ENCODE measurements around the gene PWP1.
A peak's percentile ranks its signal among the peaks of the same experiment; 100 is the strongest.
"Not testable (repeated sequence)": the region's sequence is repeated elsewhere in the genome, so short reads cannot be mapped to it uniquely, and the experiment has no call there.

PWP1 gene

DNA sequence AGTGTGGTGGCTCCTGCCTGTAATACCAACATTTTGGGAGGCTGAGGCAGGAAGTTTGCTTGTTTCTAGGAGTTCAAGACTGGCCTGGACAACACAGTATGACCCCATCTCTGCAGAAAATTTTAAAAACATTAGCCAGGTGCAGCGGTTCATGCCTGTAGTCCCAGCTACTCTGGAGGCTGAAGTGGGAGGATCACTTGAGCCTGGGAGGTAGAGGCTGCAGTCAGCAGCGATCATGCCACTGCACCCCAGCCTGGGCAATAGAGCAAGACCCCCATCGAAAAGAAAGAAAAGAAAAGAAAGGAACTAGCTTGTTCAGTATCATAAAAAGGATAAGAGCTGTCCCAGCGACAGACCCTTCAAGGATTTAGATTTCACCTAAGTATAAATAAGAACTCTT, 18.1 kb upstream of the PWP1 start:
- DNase-seq (ENCODE audit: low read depth in 1 of 2, low spot score in 1 of 2) = no peak

DNA sequence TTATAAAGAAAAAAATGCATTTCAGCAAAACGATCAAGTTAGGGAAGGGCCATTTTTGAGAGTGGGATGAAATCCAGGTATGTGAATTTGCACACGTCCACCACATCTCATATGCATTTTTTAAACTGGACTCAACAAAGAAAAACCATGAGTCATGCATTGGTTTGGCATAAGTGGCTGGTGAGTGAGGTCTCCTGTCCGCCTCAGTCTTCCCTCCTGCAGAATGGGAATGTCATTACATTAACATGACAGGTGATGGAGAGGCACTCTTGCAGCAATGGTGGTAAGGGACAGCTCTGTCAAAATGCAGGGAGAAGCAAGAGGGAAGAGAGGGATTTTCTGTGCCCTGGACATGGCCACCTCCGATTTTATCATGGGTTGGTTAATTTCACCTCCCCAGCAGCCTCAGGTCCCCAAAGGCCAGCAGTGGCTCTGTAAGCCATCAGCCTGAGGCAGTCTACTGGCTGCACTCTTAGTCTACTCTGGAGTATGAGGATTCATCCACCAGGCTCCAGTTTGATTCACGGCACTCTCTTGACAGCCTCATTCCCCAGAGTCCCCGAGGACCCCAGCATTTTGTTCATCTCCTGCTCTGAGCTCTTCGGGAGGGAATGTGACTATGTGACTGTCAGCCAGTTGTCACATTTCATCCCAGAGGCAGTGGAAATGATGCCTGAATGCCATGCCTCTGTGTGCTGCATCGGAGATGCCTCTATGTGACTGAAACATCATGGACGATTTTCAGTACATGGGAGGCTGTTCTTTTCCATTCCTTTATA, 17.1 kb upstream of the PWP1 start:
- no peak for DNase-seq (ENCODE audit: low read depth in 1 of 2, low spot score in 1 of 2)

DNA sequence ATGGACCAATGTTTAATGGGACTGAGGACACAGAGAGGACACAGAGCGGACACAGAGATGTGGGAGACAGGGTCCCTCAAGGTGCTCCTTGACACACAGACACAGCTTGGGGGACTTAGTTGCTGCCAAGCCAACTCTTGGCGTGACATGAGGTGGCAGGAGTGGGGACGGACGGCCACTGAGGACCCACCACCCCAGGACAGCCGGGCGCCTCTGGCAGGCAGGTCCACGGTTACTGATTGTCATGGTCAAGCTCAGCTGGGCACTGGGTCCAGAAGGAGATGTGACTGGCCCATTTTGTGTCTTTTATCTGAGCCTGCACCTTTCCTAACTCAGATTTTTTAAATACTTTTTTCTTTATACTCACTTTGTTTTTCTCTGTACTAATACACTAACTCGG, 15.7 kb upstream of the PWP1 start:
- DNase-seq (ENCODE audit: low read depth in 1 of 2, low spot score in 1 of 2) = no peak

DNA sequence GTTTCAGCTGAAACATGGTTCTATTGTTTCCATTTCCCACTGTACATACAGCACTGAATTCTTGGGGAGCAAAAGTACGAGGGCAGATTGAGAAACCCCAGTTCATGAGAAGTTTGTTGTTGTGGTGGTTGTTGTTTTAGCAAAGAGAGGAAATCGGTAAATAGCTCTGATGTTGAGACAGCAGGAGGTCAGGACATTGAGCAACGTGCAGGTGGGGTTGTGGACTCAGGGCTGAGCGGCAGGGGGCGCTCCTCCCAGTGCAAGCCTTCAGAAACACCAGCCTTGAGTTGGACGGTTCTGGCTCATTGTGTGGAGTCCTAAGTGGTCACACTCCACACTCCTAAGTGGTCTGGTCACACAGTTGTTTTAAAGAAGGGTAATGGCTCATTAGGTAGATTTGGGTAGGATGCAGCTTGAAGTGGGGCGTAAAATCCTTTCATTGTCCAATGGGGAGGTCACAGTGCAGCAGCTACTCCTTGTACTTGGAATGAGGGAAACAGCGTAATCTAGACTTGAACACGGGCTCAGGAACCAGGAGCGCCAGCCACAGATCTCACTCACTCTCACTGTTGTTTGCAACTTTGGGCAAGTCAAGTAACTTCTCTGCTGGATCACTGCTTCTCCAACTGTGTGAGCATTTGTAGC, 14.5 kb upstream of the PWP1 start:
- DNase-seq (ENCODE audit: low read depth in 1 of 2, low spot score in 1 of 2) = no peak

DNA sequence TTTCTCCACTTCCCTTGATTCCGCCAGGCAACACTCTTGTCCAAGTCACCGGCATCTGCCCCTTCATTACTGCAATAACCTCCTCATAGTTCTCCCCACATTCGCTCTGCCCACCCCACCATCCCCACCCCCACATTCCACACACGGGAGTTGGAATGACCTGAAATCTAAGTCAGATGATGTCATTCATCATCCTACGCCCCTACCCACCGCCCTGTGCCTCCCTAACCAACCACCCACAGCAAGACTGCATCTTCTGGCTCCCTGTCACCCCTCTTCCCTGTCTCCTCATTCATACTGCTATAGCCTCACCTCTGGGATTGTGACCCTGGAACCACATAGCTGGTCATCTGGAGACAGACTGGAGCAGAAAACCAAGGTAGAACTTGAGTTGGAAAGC, 7.9 kb upstream of the PWP1 start:
- DNase-seq (ENCODE audit: low read depth in 1 of 2, low spot score in 1 of 2) = no peak

DNA sequence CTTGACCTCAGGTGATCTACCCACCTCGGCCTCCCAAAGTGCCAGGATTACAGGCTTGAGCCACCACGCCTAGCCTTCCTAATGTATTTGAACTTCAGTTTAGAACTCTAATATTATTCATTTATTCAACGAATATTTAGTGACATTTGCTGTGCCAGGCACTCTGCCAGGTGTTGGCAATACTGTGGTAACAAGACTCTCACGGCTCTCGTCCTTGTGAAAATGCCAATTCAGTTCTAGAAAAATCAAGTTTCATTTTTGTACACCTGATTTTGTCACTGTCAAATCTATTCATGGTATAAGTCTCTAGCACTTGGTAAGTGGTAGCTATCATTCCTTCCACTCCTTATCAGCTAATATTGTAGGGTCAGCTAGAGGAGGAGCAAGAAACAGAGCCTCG, 6.3 kb upstream of the PWP1 start:
- DNase-seq (ENCODE audit: low read depth in 1 of 2, low spot score in 1 of 2) = no peak

DNA sequence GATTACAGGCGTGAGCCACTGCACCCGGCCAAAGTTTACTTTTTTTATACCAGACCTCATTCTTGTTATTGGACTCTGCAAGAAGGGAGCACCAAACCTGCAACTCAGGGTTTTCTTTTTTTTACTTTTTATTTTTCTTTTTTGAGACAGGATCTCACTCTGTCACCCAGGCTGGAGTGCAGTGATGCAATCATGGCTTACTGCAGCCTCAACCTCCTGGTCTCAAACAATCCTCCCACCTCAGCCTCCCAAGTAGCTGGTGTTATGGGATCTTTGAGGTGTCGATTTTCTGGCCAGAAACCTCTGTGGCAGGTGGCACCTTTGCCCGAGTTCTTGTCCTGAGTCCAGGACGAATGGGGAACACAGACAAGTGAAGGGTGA, 4.2 kb upstream of the PWP1 start:
- no peak for DNase-seq (ENCODE audit: low read depth in 1 of 2, low spot score in 1 of 2)

DNA sequence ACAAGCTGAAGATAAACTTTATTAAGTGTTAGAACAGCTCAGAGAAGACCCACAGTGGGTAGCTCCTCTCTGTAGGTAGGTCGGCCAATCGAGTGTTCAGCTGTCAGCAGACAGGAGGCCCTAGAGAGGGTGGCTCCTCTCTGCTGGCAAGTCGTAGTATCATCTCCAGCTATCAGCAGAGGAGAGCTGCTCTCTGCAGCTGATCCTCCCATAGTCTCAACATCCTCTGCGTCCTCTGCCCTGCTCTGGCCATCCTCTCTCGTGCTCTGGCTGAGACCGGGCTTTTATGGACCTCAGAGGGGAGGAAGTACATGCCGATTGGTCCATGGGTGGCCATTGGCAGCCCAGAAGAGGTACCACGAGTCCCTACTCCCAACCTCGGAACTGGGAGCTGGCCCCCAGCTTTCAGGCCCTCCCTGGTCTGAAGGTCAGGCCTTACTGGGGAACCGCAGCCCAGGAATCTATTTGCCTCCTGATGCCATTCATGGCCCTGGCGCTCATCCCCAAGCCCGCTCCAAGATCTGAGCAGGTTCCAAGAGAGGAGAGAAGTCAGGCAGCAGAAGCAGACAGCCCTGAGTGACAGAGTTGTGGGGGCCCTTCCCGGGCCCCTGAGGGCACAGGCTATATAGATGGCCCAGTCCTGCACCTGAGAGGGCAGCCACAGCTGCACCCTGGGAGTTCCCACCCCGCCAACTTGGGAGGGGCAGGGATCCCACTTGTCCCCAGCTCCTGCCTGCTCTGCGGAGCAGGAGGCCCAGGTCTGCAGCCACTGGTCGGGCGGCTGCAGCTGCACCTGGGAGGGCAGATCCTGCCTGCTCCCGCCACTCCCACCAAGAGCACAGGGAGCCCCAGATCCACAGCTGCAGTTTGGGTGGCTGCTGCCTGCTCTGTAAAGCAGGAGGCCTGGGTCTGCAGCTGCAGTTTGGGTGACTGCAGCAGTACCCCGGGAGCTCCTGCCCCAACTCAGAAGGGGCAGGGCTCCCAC, 3.5 kb upstream of the PWP1 start:
- DNase-seq (ENCODE audit: low read depth in 1 of 2, low spot score in 1 of 2) = no peak

DNA sequence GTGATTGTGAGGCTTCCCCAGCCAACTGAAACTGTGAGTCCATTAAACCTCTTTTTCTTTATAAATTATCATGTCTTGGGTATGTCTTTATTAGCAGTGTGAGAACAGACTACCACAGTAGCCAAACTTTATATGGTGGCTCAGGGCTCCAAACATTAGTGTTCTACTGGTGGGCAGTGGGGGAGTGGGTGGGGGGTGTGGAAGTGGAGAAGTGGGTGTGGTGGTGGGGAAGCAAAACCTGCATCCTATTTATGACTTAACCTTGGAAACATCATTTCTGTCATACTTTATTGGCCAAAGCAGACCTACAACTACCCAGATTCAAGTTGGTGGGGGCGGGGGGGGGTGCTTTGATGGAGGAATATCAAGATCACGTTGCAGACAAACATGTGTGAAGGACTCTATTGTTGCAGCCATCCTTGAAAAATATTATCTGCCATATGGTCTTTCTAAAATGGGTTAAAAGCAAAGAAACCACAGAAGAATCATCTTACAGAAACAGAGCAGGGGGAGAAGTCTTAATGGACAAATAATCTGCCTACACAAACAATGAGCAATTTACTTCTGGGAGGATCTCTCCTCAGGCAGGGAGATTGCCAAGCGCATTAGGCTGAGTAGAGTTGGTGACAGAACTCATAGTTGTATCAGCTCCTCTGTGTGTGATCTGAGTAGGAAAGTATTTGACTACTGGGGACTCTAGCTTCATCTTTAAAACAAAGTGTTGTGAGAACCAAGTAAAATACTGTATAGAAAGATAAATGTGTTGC, 1.4 kb upstream of the PWP1 start:
- DNase-seq (ENCODE audit: low read depth in 1 of 2, low spot score in 1 of 2) = no peak

DNA sequence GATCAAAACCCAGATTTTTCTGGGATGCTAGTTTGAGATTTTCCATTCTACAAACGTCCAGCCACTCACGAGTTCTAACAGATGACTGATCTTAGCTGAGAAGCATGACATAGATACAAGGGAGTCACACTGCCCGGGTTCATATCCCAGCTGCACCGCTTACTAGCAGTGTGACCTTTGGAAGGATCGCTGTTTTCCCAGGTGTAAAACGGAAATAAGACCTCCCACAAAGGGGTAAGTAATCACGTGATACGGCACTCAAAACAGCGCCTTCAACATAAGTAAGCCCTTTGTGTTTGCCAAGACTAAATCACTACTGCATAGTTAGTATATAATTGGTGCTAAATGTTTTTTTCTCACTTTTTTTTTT, 624 bp upstream of the PWP1 start:
- DNase-seq (ENCODE audit: low read depth in 1 of 2, low spot score in 1 of 2) = peak in 1 of 2 donors; percentile 28

DNA sequence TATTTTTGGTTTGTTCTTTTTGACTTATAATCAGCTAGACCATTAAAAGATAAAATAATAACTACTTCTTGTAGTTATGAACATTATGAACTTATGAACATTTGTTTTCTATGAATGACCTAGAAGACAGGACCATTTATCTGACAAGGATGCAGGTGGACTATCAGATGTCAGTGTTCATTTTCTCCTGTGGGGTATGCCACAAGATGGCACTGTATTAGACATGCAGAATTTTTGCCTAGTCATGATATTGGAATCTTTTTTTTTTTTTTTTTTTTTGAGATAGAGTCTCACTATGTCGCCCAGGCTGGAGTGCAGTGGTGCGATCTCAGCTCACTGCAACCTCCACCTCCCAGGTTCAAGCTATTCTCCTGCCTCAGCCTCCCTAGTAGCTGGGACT, 10.2 kb downstream of the PWP1 start:
- not testable (repeated sequence) for DNase-seq (ENCODE audit: low read depth in 1 of 2, low spot score in 1 of 2)

DNA sequence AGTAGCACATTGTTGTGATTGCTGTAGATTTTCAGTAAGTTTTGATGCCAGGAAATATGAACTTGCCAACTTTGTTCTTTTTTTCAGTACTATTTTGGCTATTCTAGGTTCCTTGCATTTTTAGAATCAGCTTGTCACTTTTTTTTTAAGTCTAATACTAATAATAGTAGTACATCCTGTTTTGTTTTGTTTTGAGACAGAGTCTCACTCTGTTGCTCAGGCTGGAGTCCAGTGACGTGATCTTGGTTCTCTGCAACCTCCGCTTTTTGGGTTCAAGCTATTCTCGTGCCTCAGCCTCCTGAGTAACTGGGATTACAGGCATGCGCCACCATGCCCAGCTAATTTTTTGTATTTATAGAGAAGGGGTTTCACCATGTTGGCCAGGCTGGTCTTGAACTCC, 16.5 kb downstream of the PWP1 start:
- DNase-seq (ENCODE audit: low read depth in 1 of 2, low spot score in 1 of 2) = no peak

DNA sequence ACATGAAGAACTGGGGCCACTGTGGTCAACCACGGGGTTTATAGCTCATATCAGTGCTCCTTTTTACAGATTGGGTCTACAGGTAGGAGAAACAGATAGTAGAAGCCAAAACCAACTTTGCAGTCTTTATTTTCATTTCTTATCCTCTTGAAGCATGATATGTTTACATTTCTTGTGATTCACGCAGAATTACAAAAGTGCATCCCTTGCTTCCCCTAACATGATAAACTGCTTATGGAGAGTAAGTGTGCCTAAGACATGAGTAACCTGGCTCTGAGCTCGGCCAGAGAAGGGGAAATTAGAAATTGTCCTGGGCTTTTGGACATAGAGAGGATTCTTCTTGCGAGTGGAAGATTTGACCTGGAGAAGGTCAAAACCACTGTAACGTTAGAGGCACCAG, 18.4 kb downstream of the PWP1 start:
- no peak for DNase-seq (ENCODE audit: low read depth in 1 of 2, low spot score in 1 of 2)

DNA sequence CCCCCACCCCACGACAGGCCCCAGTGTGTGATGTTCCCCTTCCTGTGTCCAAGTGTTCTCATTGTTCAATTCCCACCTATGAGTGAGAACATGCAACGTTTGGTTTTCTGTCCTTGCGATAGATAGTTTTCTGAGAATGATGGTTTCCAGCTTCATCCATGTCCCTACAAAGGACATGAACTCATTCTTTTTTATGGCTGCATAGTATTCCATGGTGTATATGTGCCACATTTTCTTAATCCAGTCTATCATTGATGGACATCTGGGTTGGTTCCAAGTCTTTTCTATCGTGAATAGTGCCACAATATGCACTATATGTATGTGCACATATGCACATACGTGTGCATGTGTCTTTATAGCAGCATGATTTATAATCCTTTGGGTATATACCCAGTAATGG, 19.9 kb downstream of the PWP1 start:
- DNase-seq (ENCODE audit: low read depth in 1 of 2, low spot score in 1 of 2) = not testable (repeated sequence)

DNA sequence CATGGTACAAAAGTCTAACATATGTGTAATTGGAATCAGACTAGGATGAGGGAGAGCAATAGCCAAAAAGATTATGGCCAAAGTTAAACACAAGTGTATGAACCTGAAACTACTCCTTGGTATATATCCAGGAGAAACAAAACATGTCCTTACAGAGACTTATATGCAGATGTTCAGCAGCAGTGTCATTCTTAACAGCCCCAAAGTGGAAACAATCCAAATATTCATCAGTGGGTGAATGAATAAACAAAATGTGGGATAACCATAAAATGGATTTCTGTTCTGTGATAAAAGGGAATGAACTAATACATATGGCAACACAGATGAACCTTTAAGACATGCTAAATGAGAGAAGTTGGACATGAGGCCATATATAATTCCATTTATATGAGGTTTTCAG, 30.2 kb downstream of the PWP1 start:
- no peak for DNase-seq (ENCODE audit: low read depth in 1 of 2, low spot score in 1 of 2)

DNA sequence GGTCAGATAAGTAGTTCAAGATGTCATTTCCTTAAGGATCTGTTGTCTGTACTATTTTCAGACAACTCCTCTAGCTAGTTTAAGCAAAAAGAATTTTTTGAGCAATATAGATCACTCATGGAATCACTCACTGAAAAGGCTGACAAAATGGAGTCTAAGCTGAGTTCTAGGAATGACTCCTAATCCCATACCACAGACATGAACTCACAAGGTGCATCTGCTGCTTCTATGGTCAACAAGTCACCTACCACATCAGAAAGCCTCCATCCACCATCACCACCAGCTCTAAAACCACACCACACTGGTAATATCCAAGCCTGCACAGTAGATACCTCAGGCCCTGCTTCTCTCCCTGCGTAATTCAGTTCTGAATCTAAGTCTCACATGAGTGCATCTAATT, 33.0 kb downstream of the PWP1 start:
- DNase-seq (ENCODE audit: low read depth in 1 of 2, low spot score in 1 of 2) = no peak

DNA sequence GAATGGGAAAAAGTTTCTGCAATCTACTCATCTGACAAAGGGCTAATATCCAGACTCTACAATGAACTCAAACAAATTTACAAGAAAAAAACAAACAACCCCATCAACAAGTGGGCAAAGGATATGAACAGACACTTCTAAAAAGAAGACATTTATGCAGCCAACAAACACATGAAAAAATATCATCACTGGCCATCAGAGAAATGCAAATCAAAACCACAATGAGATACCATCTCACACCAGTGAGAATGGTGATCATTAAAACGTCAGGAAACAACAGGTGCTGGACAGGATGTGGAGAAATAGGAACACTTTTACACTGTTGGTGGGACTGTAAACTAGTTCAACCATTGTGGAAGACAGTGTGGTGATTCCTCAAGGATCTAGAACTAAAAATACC, 41.7 kb downstream of the PWP1 start:
- not testable (repeated sequence) for DNase-seq (ENCODE audit: low read depth in 1 of 2, low spot score in 1 of 2)

DNA sequence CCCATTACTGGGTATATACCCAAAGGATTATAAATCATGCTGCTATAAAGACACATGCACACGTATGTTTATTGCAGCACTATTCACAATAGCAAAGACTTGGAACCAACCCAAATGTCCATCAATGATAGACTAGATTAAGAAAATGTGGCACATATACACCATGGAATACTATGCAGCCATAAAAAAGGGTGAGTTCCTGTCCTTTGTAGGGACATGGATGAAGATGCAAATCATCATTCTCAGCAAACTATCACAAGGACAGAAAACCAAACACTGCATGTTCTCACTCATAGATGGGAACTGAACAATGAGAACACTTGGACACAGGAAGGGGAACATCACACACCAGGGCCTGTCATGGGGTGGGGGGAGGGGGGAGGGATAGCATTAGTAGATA, 42.1 kb downstream of the PWP1 start:
- DNase-seq (ENCODE audit: low read depth in 1 of 2, low spot score in 1 of 2) = not testable (repeated sequence)

DNA sequence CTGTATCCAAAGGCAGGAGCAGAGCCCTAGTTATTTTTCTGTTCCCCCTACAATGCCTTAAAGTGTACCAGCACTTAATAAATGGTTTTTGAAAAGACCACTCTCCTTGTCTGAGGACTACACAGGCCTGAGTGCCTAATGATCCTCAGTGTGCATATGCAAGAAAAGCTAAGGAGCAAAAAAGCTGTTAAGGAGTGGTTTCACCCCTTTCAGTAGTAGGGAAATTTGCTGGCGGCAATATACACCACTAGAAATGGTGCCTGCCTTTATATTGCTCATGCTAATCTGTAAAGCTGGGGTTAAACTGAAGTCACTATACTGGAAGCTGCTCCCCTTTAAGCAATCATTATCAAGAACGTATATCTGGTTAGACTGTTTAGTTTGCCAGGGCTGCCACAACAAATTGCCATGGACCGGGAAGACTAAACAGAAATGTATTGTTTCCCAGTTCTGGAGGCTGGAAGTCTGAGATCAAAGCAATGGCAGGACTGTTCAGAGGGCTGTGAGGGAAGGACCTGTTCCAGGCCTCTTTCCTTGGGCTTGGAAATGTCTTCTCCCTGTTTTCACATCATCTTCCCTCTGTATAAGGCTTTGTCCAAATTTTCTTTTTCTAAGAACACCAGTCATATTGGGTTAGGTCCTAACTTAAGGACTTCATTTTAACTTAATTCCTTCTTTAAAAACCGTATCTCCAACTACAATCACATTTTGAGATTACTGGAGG, 45.2 kb downstream of the PWP1 start:
- DNase-seq (ENCODE audit: low read depth in 1 of 2, low spot score in 1 of 2) = no peak

DNA sequence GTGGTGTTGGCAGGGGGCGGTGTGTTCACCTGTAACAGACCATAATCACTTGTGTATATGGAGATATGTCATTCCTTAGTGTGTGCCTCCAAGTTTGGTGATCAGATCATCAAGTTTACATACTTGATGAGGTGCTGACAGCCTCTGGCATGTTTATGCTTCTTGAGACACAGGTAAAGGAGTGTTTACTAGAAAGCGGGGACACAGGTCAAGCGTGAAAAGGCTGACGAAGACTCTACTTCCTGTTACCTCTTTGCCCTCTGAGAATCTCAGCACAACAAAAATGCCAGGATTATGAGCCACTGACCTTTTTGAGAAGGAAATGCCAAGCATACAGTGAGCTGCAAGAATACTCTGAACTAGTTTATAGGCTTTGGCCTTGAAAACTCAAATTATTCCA, 45.8 kb downstream of the PWP1 start:
- DNase-seq (ENCODE audit: low read depth in 1 of 2, low spot score in 1 of 2) = no peak

DNA sequence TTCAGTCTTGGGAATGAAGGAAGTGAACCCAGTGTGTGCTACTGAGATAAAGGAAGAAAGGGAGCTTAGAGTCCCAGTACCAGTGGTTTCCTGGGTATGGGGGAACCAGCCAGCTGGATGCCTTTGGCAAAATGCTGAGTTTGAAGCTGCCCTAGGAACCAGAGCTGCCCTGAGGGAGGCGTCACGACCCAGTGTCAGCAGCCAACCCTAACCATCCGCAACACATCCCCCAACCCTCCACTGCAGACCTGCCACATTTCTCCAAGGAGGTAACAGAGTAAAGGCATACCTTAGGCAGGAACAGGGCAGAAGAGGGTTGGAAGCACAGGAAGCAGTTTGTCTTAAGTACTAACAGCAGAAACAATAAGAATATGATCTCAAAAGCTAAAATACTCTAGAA, 46.8 kb downstream of the PWP1 start:
- no peak for DNase-seq (ENCODE audit: low read depth in 1 of 2, low spot score in 1 of 2)
